ENCODE measurements around the gene NMRK1.

Gene NMRK1

GRCh38 chr9:75063556-75064305, 24.2 kb downstream of the NMRK1 start:
- no peak for TF ChIP-seq CTCF (IDR thresholded peaks at IDR 0.05)
- Histone ChIP-seq H3K27ac (no peak overlapping the region), H3K4me3 (no peak overlapping the region)
- DNase-seq (ENCODE audit: low spot score), result no peak

GRCh38 chr9:75061169-75061568, 26.8 kb downstream of the NMRK1 start:
- no peak for TF ChIP-seq CTCF (IDR thresholded peaks at IDR 0.05)
- H3K27ac ChIP-seq, result no peak overlapping the region
- no peak overlapping the region for H3K4me3 ChIP-seq
- DNase-seq (ENCODE audit: low spot score), result no peak

GRCh38 chr9:75054368-75055001, 33.5 kb downstream of the NMRK1 start:
- no peak for DNase-seq (ENCODE audit: low spot score)
- Histone ChIP-seq H3K4me3 (no peak overlapping the region), H3K27ac (no peak overlapping the region)
- no peak for TF ChIP-seq CTCF (IDR thresholded peaks at IDR 0.05)

- no peak for DNase-seq (ENCODE audit: low spot score)
- H3K4me3 ChIP-seq, result no peak overlapping the region
- H3K27ac ChIP-seq, result no peak overlapping the region
- TF ChIP-seq CTCF (IDR thresholded peaks at IDR 0.05), result no peak
These were observed 34.1 kb downstream of the NMRK1 start for GRCh38 chr9:75053869-75054268.

GRCh38 chr9:75051285-75051684, 36.7 kb downstream of the NMRK1 start:
- no peak for TF ChIP-seq CTCF (IDR thresholded peaks at IDR 0.05)
- H3K27ac ChIP-seq, result no peak overlapping the region
- DNase-seq (ENCODE audit: low spot score), result no peak

GRCh38 chr9:75047506-75047905, 40.4 kb downstream of the NMRK1 start:
- Histone ChIP-seq H3K27ac (no peak overlapping the region), H3K4me3 (no peak overlapping the region)
- no peak for TF ChIP-seq CTCF (IDR thresholded peaks at IDR 0.05)
- DNase-seq (ENCODE audit: low spot score), result no peak

More at GRCh38 chr9:75051285-75051684, 36.7 kb downstream of the NMRK1 start:
- no peak overlapping the region for H3K4me3 ChIP-seq

Measured in coronary artery (tissue), 2 donors.